Measurements from ENCODE around the gene FAM210A. TPM values are rescaled to one million over a fixed set of nuclear protein-coding genes. Genes with fewer than 3 reads are reported as not detected.

Gene FAM210A
- total RNA-seq, 1 experiment from 2014 or later: 17.4 TPM

DNA sequence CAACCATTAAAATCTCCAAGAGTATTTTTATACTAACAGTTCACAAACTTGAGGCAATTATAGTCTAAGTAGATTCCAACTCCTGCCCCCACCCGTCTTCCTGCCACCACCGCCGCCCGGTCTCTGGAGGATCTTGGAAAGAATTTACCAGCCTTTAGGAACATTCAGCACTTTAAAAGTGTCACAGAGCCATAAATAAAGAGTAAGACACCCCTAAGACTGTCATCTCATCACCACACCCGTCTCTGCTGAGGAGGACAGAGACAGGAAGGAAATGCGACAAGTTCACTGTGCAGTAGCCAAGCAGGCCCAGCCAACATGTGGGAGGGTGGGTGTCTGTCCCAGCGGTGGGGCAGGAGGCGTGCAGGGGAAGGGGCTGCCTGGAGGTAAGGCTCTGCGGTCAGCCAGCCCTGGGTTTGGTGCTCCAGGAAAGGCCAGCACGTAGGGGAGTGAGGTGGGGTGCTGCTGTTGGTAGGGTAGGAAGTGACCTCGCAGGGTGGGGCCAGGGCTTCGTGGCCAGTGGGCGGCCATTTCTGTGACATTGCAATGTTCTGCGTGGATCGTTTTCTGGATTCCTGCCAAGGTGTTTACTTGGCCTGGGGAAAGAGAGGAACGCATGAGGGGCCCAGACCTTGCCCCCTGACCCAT is 111.6 kb downstream of the FAM210A start:
- Mint-ChIP-seq H3K36me3 (no peaks in the 10 kb centered on the region), H3K27ac (no peak overlapping the region), H3K4me1 (peaks cover 22% of the 10 kb centered on the region), H3K4me3 (no peak overlapping the region), H3K9me3 (no peaks in the 10 kb centered on the region), H3K27me3 (ENCODE audit: low read depth) (peaks cover 34% of the 10 kb centered on the region)
- TF ChIP-seq, protein P1, sequence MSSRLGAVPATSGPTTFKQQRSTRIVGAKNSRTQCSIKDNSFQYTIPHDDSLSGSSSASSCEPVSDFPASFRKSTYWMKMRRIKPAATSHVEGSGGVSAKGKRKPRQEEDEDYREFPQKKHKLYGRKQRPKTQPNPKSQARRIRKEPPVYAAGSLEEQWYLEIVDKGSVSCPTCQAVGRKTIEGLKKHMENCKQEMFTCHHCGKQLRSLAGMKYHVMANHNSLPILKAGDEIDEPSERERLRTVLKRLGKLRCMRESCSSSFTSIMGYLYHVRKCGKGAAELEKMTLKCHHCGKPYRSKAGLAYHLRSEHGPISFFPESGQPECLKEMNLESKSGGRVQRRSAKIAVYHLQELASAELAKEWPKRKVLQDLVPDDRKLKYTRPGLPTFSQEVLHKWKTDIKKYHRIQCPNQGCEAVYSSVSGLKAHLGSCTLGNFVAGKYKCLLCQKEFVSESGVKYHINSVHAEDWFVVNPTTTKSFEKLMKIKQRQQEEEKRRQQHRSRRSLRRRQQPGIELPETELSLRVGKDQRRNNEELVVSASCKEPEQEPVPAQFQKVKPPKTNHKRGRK (CRISPR knock-in tag; IDR thresholded peaks at IDR 0.05; ENCODE audit: borderline replicate concordance): no peak
- no peak for TF ChIP-seq SP1 (CRISPR knock-in tag; conservative IDR thresholded peaks at IDR 0.05)
- TF ChIP-seq ZNF423 (CRISPR knock-in tag; IDR thresholded peaks at IDR 0.05): no peak
- TF ChIP-seq FOXJ3 (CRISPR knock-in tag; IDR thresholded peaks at IDR 0.05; ENCODE audit: borderline replicate concordance): no peak
- TF ChIP-seq ELF4 (CRISPR knock-in tag; IDR thresholded peaks at IDR 0.05; ENCODE audit: low read depth): no peak
- no peak for TF ChIP-seq ZBTB43 (CRISPR knock-in tag; IDR thresholded peaks at IDR 0.05)
- no peak for TF ChIP-seq FOXP1 (CRISPR knock-in tag; IDR thresholded peaks at IDR 0.05; ENCODE audit: borderline replicate concordance)
- TF ChIP-seq, protein P2, sequence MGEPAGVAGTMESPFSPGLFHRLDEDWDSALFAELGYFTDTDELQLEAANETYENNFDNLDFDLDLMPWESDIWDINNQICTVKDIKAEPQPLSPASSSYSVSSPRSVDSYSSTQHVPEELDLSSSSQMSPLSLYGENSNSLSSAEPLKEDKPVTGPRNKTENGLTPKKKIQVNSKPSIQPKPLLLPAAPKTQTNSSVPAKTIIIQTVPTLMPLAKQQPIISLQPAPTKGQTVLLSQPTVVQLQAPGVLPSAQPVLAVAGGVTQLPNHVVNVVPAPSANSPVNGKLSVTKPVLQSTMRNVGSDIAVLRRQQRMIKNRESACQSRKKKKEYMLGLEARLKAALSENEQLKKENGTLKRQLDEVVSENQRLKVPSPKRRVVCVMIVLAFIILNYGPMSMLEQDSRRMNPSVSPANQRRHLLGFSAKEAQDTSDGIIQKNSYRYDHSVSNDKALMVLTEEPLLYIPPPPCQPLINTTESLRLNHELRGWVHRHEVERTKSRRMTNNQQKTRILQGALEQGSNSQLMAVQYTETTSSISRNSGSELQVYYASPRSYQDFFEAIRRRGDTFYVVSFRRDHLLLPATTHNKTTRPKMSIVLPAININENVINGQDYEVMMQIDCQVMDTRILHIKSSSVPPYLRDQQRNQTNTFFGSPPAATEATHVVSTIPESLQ (CRISPR knock-in tag; IDR thresholded peaks at IDR 0.05): no peak
- no peak for TF ChIP-seq OVOL2 (CRISPR knock-in tag; IDR thresholded peaks at IDR 0.05; ENCODE audit: borderline replicate concordance)
- TF ChIP-seq ATF1 (CRISPR knock-in tag; IDR thresholded peaks at IDR 0.05): no peak
- no peak for TF ChIP-seq ZBTB21 (CRISPR knock-in tag; IDR thresholded peaks at IDR 0.05; ENCODE audit: borderline replicate concordance)
- no peak for ATAC-seq
- DNase-seq (ENCODE audit: low spot score): no peak
- POLR2A ChIA-PET: no interaction called here
- CTCF ChIA-PET: interaction anchor here (0.9 kb wide), 1 partner anchor 198 kb away, joined by 4 read pairs; no protein-coding TSS in a partner anchor

DNA sequence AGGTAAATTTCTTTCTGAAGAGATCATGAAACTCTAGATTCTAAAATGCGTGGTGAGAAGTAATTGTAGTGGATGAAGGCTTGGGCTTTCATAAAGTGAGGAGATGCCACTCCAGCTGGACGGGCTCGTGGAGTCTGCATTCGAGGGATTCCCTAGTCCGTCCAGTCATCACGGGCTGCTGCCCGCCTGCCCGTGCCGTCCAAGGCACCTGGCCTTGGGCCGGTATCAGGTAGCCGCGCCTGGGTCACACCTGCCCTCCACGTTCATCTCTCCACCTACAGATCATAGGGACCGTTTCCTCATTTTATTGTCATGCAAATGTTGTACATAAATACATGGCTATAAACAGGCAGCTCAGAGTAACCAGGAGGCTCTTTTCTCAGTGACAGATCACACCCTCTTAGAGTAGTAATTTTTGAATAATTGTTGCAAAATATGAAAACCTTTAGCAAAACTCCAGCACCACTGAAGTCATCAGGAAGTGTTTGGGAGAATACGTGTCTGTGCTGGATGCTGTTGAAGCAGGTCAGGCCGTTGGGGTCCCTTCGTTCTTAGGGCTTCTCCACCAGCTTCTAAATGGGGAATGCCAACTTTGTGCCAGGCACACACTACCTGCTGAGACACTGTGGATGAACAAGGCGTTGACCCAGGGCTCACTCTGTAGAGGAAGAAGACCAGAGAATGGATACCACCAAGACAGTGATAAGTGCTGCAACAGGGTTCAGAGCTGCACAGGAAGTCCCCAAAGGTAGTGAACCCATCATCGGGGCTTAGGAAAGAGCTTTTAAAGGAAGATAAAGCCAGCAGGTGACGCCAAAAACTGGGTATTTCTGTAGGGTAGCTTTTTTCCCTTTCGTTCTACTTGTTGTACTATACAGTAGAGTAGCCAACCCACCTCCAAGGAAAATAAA is 112.5 kb downstream of the FAM210A start:
- ChIA-PET POLR2A (no interaction called here), CTCF (interaction anchor here (0.9 kb wide), 1 partner anchor 198 kb away, joined by 4 read pairs; no protein-coding TSS in a partner anchor)
- H3K27ac Mint-ChIP-seq: no peak overlapping the region
- H3K36me3 Mint-ChIP-seq: no peaks in the 10 kb centered on the region
- H3K4me1 Mint-ChIP-seq: peaks cover 22% of the 10 kb centered on the region
- H3K4me3 Mint-ChIP-seq: no peak overlapping the region
- ATAC-seq (no peak), DNase-seq (ENCODE audit: low spot score) (no peak)
- no peaks in the 10 kb centered on the region for H3K9me3 Mint-ChIP-seq
- peaks cover 34% of the 10 kb centered on the region for H3K27me3 Mint-ChIP-seq (ENCODE audit: low read depth)
- no peak for TF ChIP-seq ZBTB21 (CRISPR knock-in tag; IDR thresholded peaks at IDR 0.05; ENCODE audit: borderline replicate concordance)
- TF ChIP-seq, protein P3, sequence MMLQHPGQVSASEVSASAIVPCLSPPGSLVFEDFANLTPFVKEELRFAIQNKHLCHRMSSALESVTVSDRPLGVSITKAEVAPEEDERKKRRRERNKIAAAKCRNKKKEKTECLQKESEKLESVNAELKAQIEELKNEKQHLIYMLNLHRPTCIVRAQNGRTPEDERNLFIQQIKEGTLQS (CRISPR knock-in tag; conservative IDR thresholded peaks at IDR 0.05): no peak
- no peak for TF ChIP-seq ZNF423 (CRISPR knock-in tag; IDR thresholded peaks at IDR 0.05)
- no peak for TF ChIP-seq ZNF671 (CRISPR knock-in tag; IDR thresholded peaks at IDR 0.05)
- no peak for TF ChIP-seq ZNF532 (CRISPR knock-in tag; IDR thresholded peaks at IDR 0.05; ENCODE audit: borderline replicate concordance)
- no peak for TF ChIP-seq SOX15 (CRISPR knock-in tag; IDR thresholded peaks at IDR 0.05)
- TF ChIP-seq GRHL2 (CRISPR knock-in tag; IDR thresholded peaks at IDR 0.05; ENCODE audit: insufficient replicate concordance, severe bottlenecking): no peak
- TF ChIP-seq, protein P4, sequence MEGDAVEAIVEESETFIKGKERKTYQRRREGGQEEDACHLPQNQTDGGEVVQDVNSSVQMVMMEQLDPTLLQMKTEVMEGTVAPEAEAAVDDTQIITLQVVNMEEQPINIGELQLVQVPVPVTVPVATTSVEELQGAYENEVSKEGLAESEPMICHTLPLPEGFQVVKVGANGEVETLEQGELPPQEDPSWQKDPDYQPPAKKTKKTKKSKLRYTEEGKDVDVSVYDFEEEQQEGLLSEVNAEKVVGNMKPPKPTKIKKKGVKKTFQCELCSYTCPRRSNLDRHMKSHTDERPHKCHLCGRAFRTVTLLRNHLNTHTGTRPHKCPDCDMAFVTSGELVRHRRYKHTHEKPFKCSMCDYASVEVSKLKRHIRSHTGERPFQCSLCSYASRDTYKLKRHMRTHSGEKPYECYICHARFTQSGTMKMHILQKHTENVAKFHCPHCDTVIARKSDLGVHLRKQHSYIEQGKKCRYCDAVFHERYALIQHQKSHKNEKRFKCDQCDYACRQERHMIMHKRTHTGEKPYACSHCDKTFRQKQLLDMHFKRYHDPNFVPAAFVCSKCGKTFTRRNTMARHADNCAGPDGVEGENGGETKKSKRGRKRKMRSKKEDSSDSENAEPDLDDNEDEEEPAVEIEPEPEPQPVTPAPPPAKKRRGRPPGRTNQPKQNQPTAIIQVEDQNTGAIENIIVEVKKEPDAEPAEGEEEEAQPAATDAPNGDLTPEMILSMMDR (IDR thresholded peaks at IDR 0.05): no peak
- TF ChIP-seq JUN (CRISPR knock-in tag; IDR thresholded peaks at IDR 0.05): no peak
- no peak for TF ChIP-seq CBFB (CRISPR knock-in tag; IDR thresholded peaks at IDR 0.05; ENCODE audit: low read depth)
- no peak for TF ChIP-seq ZNF121 (CRISPR knock-in tag; IDR thresholded peaks at IDR 0.05)
- no peak for TF ChIP-seq RELA (CRISPR knock-in tag; IDR thresholded peaks at IDR 0.05; ENCODE audit: borderline replicate concordance)
